K562 (cell line): ENCODE data around the gene TECPR2. TPM values are rescaled to one million over a fixed set of nuclear protein-coding genes. Genes with fewer than 3 reads are reported as not detected.
"Not testable (repeated sequence)": the region's sequence is repeated elsewhere in the genome, so short reads cannot be mapped to it uniquely, and the experiment has no call there.

Experiments
- ATAC-seq: fragments of 200-7000 bp; cut with Tn5 transposase; 3 replicates; pipeline ENCODE4 v1.9.1; 2020; ENCODE audit warnings: moderate library complexity
- BruUV-seq: library from RNA; stranded (reverse); fragments of 400-500 nt; replicated peaks from 2 replicates; lab custom pipeline; 2021; lab: Mats Ljungman, UMichigan
- CTCF ChIA-PET: fragments of 300-600 bp; formaldehyde crosslinking; extraction: SDS; loops from one replicate; lab custom pipeline; 2021; ENCODE audit warnings: low intra/inter-chr PET ratio; lab: Yijun Ruan, JAX
- POLR2A ChIA-PET: fragments of 300-600, 350-650 bp; sonication (Branson Sonifier 250); formaldehyde crosslinking; extraction: SDS; loops from one replicate; lab custom pipeline; 2021; ENCODE audit warnings: antibody characterized with exemption, inconsistent platforms; lab: Yijun Ruan, JAX
- DNase-seq, 4 experiments: peaks; one replicate each; pipeline versions ENCODE4 v3.0.0 to v3.0.0-alpha.2; 2011 to 2018; ENCODE audit warnings: low spot score in 3 of 4, mixed read lengths in 3 of 4; ENCODE audit errors: extremely low read depth in 1 of 4
- FAIRE-seq: peaks from 2 replicates; lab custom pipeline; 2011; peaks lifted over from hg19 to GRCh38; lab: Jason Lieb, UNC
- H2AFZ ChIP-seq: 2 replicates; pipeline ENCODE4 v1.6.0; 2011; ENCODE audit warnings: low read depth, low read length, control low read depth, inconsistent platforms
- H3K27ac ChIP-seq: fragments of 200-600 bp; 3 replicates; pipeline ENCODE4 v1.8.0; 2011; ENCODE audit warnings: low read depth, mild to moderate bottlenecking, control low read depth, inconsistent platforms, low read length, moderate library complexity, mixed read lengths; ENCODE audit errors: extremely low read depth
- H3K27me3 ChIP-seq, 2 experiments: fragments of 300-600 bp in 1 of 2; 2 replicates in 1 of 2; 3 replicates in 1 of 2; pipeline versions ENCODE4 v1.6.0 to v1.8.0; 2011; ENCODE audit warnings: inconsistent platforms in 2 of 2, low read length in 2 of 2, mild to moderate bottlenecking in 1 of 2, mixed read lengths in 1 of 2, moderate library complexity in 1 of 2; ENCODE audit not compliant: control insufficient read depth in 2 of 2, insufficient read depth in 2 of 2
- H3K36me3 ChIP-seq: fragments of 300-600 bp; 3 replicates; pipeline ENCODE4 v1.8.0; 2011; ENCODE audit warnings: mild to moderate bottlenecking, low read length, inconsistent platforms; ENCODE audit not compliant: control insufficient read depth, insufficient read depth
- H3K4me1 ChIP-seq, 2 experiments: fragments of 200-600 bp in 1 of 2; replicated peaks in 1 of 2; 2 replicates in 1 of 2; 3 replicates in 1 of 2; pipeline versions ENCODE4 v1.5.1 to v1.8.0; 2011; ENCODE audit warnings: inconsistent platforms in 2 of 2, low read length in 2 of 2, mild to moderate bottlenecking in 1 of 2, mixed read lengths in 1 of 2, moderate library complexity in 1 of 2; ENCODE audit not compliant: control insufficient read depth in 2 of 2, insufficient read depth in 2 of 2
- H3K4me2 ChIP-seq: 2 replicates; pipeline ENCODE4 v1.6.1; 2011; ENCODE audit warnings: low read length, control low read depth, inconsistent platforms, mixed read lengths; ENCODE audit not compliant: insufficient read depth
- H3K4me3 ChIP-seq: fragments of 200-600 bp; sonication (generic), shearing (Covaris generic); 2 replicates; pipeline ENCODE4 v1.5.1; 2016; ENCODE audit warnings: control low read depth, inconsistent platforms
- H3K79me2 ChIP-seq: fragments of 200-600 bp; 3 replicates; pipeline ENCODE4 v1.8.0; 2011; ENCODE audit warnings: low read length, inconsistent platforms; ENCODE audit not compliant: control insufficient read depth, insufficient read depth
- H3K9ac ChIP-seq, 2 experiments: 2 replicates each; pipeline versions ENCODE4 v1.6.0 to v1.6.1; 2011; ENCODE audit warnings: low read depth in 2 of 2, low read length in 2 of 2, control low read depth in 1 of 2, inconsistent platforms in 1 of 2, mild to moderate bottlenecking in 1 of 2, mixed read lengths in 1 of 2; ENCODE audit not compliant: insufficient read depth in 1 of 2
- H3K9me1 ChIP-seq: one replicate; pipeline ENCODE4 v1.6.0; 2011; ENCODE audit warnings: inconsistent platforms, mild to moderate bottlenecking, low read length, moderate library complexity; ENCODE audit not compliant: control insufficient read depth, insufficient read depth
- H3K9me3 ChIP-seq: replicated peaks from 2 replicates; pipeline ENCODE4 v1.5.1; 2011; ENCODE audit warnings: low read depth, low read length, inconsistent platforms; ENCODE audit not compliant: control insufficient read depth, insufficient read depth
- H4K20me1 ChIP-seq: replicated peaks from 2 replicates; pipeline ENCODE4 v1.6.1; 2011; ENCODE audit warnings: low read length, inconsistent platforms, mixed read lengths; ENCODE audit not compliant: control insufficient read depth, insufficient read depth
- ATF4 ChIP-seq: fragments of 450-650 bp; formaldehyde crosslinking; IDR thresholded peaks from 2 replicates; pipeline ENCODE4 v1.4.0; 2022; ENCODE audit warnings: mild to moderate bottlenecking, moderate library complexity
- CEBPB ChIP-seq: fragments of 450-650 bp; IDR thresholded peaks from 2 replicates; pipeline ENCODE4 v1.6.1; 2016; ENCODE audit warnings: missing genetic modification characterization, missing compliant biosample characterization
- HINFP ChIP-seq: fragments of 450-650 bp; conservative IDR thresholded peaks from 2 replicates; pipeline ENCODE4 v1.6.1; 2016; ENCODE audit warnings: missing genetic modification characterization, low read depth, mild to moderate bottlenecking, control low read depth, missing compliant biosample characterization
- STAT6 ChIP-seq: sonication (generic); formaldehyde crosslinking; IDR thresholded peaks from 2 replicates; pipeline ENCODE4 v1.8.1; 2023; ENCODE audit warnings: mild to moderate bottlenecking, missing genetic modification reagents
- TOE1 ChIP-seq, 2 experiments: fragments of 450-650 bp in 1 of 2; sonication (generic) in 1 of 2; formaldehyde crosslinking in 1 of 2; IDR thresholded peaks; 2 replicates each; pipeline versions ENCODE4 v1.7.1 to v1.8.0; 2016 to 2022; ENCODE audit warnings: borderline replicate concordance in 2 of 2, mild to moderate bottlenecking in 2 of 2, antibody characterized with exemption in 1 of 2, inconsistent platforms in 1 of 2, low read depth in 1 of 2, missing genetic modification reagents in 1 of 2, moderate library complexity in 1 of 2
- WGBS: fragments of 100-300 bp; shearing (Covaris generic); methylation state at CpG from one replicate; pipeline ENCODE4 v1.1.6; 2016; ENCODE audit warnings: low coverage, mixed read lengths; ENCODE audit not compliant: insufficient coverage; ENCODE audit errors: missing lambda C conversion rate; 5-methylcytosine and 5-hydroxymethylcytosine counted together
- in situ Hi-C: fragments of 300-500 bp; cut with MboI; formaldehyde crosslinking; loops from 4 replicates; pipeline ENCODE4 v1.15.0; 2018; ENCODE audit warnings: inconsistent platforms, mixed read lengths
- intact Hi-C: fragments of 100-400 bp; cut with micrococcal nuclease; formaldehyde crosslinking; loops from 2 replicates; pipeline ENCODE4 v1.14.2; 2022
- polyA plus RNA-seq, 8 experiments: library from polyadenylated mRNA; depleted of rRNA in 4 of 8; stranded (reverse) in 5 of 8; unstranded in 3 of 8; fragments of >200 nt; fragmentation: Nextera tagmentation in 2 of 8; fragmentation: Illumina TruSeq in 1 of 8; extraction: Ambion mirVana in 2 of 8; extraction: Trizol in 1 of 8; gene quantifications; 2 replicates each; pipeline versions ENCODE4 v1.2.1 to v1.2.3, GENCODE V29; 2011 to 2014; ENCODE audit warnings: inconsistent platforms in 1 of 8, missing spikeins in 1 of 8
- total RNA-seq, 7 experiments: library from RNA; depleted of rRNA in 6 of 7; stranded (reverse); fragments of >200 nt in 6 of 7; fragmentation: Illumina TruSeq in 2 of 7; extraction: Trizol in 2 of 7; gene quantifications; 2 replicates each; pipeline versions ENCODE4 v1.2.1 to v1.2.3, GENCODE V29; 2011 to 2021; ENCODE audit warnings: low replicate concordance in 1 of 7

Gene TECPR2
- total and polyA plus RNA-seq, 9 of the 15 experiments (the other 6 are each of a cell fraction or from before 2014, with no cell fraction given): 0.04 to 3.0 (median 0.83) TPM

- no peak for FAIRE-seq
Observed at GRCh38 chr14:102351023-102351422, 11.7 kb upstream of the TECPR2 start.

GRCh38 chr14:102351593-102351992 lies 11.1 kb upstream of the TECPR2 start:
- 89% methylated on average over 7 of the region's 9 CpGs for WGBS
- FAIRE-seq, CTCF ChIA-PET: not testable (repeated sequence)

More at GRCh38 chr14:102351023-102351422, 11.7 kb upstream of the TECPR2 start:
- no peaks in the 10 kb centered on the region for H3K27me3 ChIP-seq
- no peak overlapping the region for H2AFZ ChIP-seq
- H3K27ac ChIP-seq: no peak overlapping the region
- TF ChIP-seq CEBPB (no peak), STAT6 (CRISPR knock-in tag) (no peak), HINFP (tag) (no peak), ATF4 (CRISPR knock-in tag) (no peak), TOE1 (IDR thresholded peaks at IDR 0.05; ENCODE audit: borderline replicate concordance) (no peak), TOE1 (CRISPR knock-in tag; IDR thresholded peaks at IDR 0.05; ENCODE audit: borderline replicate concordance, low read depth) (no peak)
- WGBS: 93% methylated on average over 10 of the region's 10 CpGs
- H3K4me1 ChIP-seq: no peaks in the 10 kb centered on the region
- intact Hi-C loops (no loop called here), in situ Hi-C loops (no loop called here)
- H4K20me1 ChIP-seq: no peaks in the 10 kb centered on the region
- BruUV-seq: no TSS peak
- no peaks in the 10 kb centered on the region for H3K9me3 ChIP-seq
- H3K4me2 ChIP-seq: no peak overlapping the region
- peaks cover 50% of the 10 kb centered on the region for H3K36me3 ChIP-seq
- DNase-seq (no peak), ATAC-seq (no peak)
- H3K79me2 ChIP-seq: no peaks in the 10 kb centered on the region
- no peak overlapping the region for H3K4me3 ChIP-seq
- H3K9me1 ChIP-seq: no peaks in the 10 kb centered on the region
- no peak overlapping the region for H3K9ac ChIP-seq
- ChIA-PET POLR2A (interaction anchor here (0.8 to 1.5 kb wide), 2 partner anchors 10 to 25 kb away, joined by 3 to 4 read pairs; no protein-coding TSS in a partner anchor), CTCF (no interaction called here)

More at GRCh38 chr14:102351593-102351992, 11.1 kb upstream of the TECPR2 start:
- H3K9ac ChIP-seq, DNase-seq, H3K79me2 ChIP-seq, H3K9me1 ChIP-seq, BruUV-seq, H3K4me3 ChIP-seq, H3K4me1 ChIP-seq, ATAC-seq, H3K27me3 ChIP-seq, in situ Hi-C loops, intact Hi-C loops, H3K9me3 ChIP-seq, POLR2A ChIA-PET, H3K27ac ChIP-seq, H3K4me2 ChIP-seq, H4K20me1 ChIP-seq, H2AFZ ChIP-seq: not testable (repeated sequence)
- H3K36me3 ChIP-seq: peaks cover 55% of the 10 kb centered on the region
